Frontal cortex (tissue), 4 donors: ENCODE data around the gene IRF2BP2. TPM values are rescaled to one million over a fixed set of nuclear protein-coding genes. Genes with fewer than 3 reads are reported as not detected.
"Not testable (repeated sequence)": the region's sequence is repeated elsewhere in the genome, so short reads cannot be mapped to it uniquely, and the experiment has no call there.

Source experiments
- DNase-seq, 2 donors: peaks; one replicate each; pipeline ENCODE4 v3.0.0; 2012; ENCODE audit warnings: low spot score in 2 of 2
- FAIRE-seq: peaks from 2 replicates; lab custom pipeline; 2012; peaks lifted over from hg19 to GRCh38; lab: Jason Lieb, UNC
- total RNA-seq: library from RNA; depleted of rRNA; stranded (reverse); fragments of >200 nt; gene quantifications from one replicate; pipeline ENCODE4 v1.2.3, GENCODE V29; 2014
- donor health status: control.
- donor health status: control.
- donor health status: control.

Gene IRF2BP2
- total RNA-seq, 1 donor from 2014 or later, result 97.0 TPM

GRCh38 chr1:234604495-234605398 lies 5.2 kb downstream of the IRF2BP2 start:
- no peak for FAIRE-seq

DNA sequence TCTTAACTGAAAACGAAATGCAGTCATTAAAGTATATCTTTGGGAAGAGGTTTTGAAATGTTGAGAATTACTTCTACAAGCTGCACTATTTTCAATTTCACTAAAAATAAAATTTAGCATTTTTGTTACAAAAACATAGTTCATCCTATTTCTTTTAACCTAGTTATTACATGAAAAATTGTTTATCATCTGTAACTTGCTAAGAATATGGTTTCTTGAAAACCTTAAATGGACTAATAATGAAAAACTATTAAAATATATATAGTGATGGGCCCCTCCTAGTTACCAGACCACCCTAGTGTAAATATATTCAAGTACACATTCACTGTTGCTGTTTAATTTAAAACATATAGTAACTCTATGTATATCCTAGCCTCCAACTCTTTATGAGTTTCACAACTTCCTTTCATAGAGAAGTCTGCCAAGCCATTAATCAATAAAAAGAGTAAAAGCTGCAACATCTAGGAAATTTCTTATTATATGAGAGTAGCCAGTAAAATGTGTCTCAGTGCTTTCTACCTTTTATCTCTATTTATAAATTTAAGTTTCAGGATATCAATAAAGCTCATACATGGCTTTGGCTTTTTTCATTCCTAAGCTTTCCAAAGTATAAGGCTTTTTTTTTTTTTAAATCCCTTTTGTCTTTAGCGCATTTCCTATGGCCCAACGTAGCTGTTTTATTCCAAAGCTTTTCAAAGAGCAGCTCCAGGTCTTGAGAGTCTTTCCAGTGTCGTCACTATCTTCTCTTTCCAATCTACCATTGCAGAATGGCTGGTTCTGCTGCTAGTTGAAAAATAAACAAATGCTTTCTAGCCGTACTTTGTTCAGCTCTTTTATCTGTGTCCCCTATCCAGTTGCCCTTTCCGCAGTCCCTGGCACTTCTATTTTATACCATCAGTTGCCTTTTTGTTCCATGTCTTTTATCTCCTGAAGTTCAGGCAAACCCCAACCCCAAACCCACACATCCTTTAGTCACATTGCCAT lies 6.5 kb downstream of the IRF2BP2 start:
- no peak for DNase-seq
- no peak for FAIRE-seq

More at GRCh38 chr1:234604495-234605398, 5.2 kb downstream of the IRF2BP2 start:
- DNase-seq, result no peak

- FAIRE-seq, result no peak
- peak in 1 of 2 donors; percentile 41 for DNase-seq
Observed at GRCh38 chr1:234602334-234603220, 7.4 kb downstream of the IRF2BP2 start.

DNA sequence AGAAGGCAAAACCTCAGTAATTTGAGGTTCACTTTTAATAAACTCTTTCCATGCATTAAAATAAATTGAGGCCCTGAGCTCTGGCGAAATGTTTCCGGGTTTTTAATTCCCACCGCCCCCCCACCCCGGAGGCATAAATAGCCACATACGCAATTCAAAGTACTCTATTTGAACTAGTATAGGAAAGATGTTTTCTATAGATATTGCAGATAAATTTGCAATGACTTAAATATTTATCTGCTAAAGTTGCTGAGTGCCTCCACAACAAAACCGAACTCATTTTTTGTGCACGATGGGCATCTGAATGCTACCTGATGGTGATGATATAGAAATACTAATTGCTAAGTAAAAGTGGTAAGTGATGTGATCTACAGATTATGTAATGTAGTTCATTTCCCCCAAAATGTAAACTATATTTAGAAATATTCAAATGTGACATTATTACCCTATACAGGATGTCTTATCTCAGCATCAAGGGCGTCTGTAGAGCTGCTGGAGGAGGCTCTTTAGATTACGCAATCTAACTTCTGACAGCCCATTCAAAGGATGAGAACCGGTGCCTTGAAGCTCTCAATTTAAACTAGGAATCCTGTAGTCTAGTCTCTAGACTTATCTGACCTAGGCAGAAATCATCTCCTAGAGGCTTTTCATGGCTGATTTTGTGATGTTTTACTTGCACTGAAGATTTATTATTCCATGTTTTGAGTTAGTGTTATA lies 8.5 kb downstream of the IRF2BP2 start:
- FAIRE-seq (no peak), DNase-seq (no peak)

DNA sequence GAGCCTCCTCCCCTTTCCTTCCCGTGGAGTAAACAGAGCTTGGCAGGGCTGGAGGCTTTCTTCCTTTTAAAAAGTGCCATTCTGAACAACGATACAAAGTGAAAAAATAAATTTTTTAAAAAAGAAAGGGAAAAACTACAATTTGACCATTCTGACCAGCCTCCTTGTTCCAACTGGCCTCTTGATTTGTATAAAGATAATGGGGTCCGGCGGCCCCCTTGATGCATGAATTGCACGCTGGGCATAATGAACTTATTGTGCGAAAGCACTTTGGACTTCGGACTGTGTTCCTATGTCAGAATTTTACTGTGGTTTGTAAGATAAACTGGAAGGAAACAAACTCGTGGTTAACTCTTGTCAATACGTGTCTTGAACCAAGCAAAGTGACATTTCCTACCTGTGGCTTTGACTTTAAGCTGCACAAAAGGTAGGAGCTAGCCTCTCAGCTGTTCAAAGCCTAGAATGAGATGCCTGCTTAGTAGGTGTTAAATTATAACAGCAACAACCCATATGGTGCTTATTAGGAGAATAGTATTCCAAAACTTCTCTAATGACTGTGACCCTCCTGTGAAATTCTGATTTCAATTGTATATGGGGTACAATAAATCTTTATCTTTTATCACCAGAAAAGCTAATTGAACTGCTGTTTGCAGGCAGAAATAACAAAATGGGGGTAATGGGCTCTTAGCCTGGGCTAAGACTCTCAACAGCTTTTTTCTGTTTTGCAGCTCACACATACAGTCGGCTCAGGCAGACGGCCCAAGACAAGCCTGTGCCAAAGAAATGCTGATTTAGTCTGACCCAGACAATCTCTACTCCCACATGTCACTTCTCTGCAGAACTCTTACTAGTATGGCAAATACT lies 9.3 kb downstream of the IRF2BP2 start:
- FAIRE-seq (no peak), DNase-seq (no peak)

- DNase-seq, result peak; percentile 82 to 87
- no peak for FAIRE-seq
Observed at GRCh38 chr1:234599617-234600417, 10.2 kb downstream of the IRF2BP2 start.

DNA sequence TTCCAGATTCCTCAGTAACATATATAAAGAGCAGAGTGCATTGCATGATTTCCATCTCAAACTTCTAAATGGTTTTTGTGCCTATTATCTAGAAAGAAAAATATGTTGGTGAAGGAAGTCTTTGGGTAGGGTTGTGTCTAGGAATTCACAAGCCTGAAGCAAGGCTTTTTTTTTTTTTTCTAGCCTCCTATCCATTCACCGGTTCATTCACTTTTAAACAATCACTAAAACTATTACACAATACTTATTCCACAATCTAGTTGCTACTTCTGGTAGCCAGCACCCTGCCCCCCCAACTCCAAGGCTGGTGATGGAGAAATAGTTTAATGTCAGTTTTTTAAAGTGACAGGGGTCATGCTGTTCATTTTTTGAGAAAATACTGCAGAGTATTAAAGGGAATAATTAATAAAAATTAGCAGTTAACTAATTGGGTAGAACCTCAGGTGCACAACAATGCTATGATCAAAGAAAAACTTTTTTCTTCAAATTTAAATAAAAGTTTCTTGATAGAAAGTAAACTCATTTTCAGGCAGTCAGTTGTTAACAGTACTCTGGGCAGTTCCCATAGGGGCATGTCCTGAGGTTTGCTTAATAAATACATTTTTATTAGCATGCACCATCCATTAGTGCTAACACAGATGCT lies 10.9 kb downstream of the IRF2BP2 start:
- FAIRE-seq, result no peak
- no peak for DNase-seq

- no peak for FAIRE-seq
- DNase-seq, result peak in 1 of 2 donors; percentile 42
Observed at GRCh38 chr1:234597894-234598293, 12.1 kb downstream of the IRF2BP2 start.

GRCh38 chr1:234595899-234596298 lies 14.1 kb downstream of the IRF2BP2 start:
- FAIRE-seq (no peak), DNase-seq (no peak)

DNA sequence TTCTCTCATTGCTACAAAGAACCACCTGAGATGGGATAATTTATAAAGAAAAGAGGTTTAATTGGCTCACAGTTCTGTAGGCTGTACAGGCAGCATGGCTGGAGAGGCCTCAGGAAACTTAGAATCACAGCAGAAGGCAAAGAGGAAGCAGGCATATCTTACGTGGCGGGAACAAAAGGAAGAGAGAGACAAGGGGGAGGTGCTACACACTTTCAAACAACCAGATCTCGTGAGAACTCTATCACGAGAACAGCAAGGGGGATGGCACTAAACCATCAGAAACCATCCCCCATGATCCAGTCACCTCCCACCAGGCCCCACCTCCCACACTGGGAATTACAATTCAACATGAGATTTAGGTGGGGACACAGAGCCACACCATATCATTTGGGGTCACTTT lies 15.4 kb downstream of the IRF2BP2 start:
- DNase-seq, FAIRE-seq: not testable (repeated sequence)

- FAIRE-seq, result no peak
- DNase-seq, result no peak
Observed at GRCh38 chr1:234593771-234594504, 16.0 kb downstream of the IRF2BP2 start.

DNA sequence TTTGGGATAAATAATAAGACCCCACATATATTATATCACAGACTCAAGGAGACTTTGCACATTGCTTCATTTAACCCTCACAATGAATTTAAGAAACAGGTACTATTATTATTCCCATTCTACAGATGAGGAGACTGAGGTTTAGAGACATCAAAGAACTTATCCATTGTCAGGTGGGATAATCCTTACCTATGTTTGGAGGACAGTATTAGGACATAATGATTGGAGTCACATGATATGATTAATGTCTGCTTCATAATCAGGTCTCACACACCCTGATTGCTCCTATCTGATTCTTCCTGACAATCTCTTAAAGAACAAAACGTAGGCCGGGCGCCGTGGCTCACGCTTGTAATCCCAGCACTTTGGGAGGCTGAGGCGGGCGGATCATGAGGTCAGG lies 16.9 kb downstream of the IRF2BP2 start:
- FAIRE-seq, result no peak
- DNase-seq, result no peak

DNA sequence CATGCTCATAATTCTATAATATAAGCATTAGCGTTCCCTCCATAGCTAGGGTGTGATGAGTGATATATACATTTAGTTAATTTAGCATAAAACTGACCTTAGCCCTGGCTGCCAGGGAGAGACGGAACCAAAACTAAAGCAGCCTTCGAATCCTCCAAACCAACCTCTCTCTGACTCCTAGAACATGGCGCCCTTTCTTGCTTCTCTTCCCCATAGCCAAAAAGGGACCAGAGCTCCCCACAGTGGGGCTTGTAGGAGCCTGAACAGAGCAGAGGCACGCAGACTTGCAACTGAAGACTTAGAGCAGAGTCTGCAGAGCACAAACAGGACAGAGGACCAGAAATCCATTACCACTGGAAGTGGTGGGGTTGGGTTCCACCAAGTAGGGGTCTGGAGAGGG lies 17.7 kb downstream of the IRF2BP2 start:
- DNase-seq (no peak), FAIRE-seq (no peak)

DNA sequence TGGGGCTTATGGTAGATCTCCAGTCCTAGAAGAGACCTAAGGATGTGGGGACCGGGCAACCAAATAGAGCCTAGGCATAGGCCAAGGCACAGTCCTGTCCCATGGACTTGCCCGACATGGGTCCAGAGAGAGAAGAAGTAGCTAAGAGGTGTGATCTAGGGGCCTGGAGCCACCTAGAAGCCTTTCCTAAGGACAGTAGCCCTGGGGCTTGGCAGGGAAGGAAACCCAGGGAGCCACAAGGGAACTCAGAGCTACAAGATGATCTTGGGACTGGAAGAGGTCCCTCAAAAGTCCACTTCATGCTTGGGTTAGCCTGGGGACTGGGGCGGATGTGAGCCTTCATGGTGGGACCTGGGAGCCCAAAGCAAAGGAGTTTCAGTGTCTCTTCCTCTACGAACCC lies 18.8 kb downstream of the IRF2BP2 start:
- FAIRE-seq (no peak), DNase-seq (no peak)

- DNase-seq, result no peak
- no peak for FAIRE-seq
Observed at GRCh38 chr1:234589854-234590620, 19.9 kb downstream of the IRF2BP2 start.
